Cardiac atrium fibroblast (primary cell): ENCODE data around the gene PTCH2. TPM values are rescaled to one million over a fixed set of nuclear protein-coding genes. Genes with fewer than 3 reads are reported as not detected.

Experiments
- total RNA-seq: library from RNA; depleted of rRNA; stranded (reverse); fragments of >200 nt; gene quantifications from 2 replicates; pipeline ENCODE4 v1.2.3, GENCODE V29; 2015

PTCH2 gene
- 0.18 TPM in 1 of 2 replicates, not detected in the other for total RNA-seq

DNA sequence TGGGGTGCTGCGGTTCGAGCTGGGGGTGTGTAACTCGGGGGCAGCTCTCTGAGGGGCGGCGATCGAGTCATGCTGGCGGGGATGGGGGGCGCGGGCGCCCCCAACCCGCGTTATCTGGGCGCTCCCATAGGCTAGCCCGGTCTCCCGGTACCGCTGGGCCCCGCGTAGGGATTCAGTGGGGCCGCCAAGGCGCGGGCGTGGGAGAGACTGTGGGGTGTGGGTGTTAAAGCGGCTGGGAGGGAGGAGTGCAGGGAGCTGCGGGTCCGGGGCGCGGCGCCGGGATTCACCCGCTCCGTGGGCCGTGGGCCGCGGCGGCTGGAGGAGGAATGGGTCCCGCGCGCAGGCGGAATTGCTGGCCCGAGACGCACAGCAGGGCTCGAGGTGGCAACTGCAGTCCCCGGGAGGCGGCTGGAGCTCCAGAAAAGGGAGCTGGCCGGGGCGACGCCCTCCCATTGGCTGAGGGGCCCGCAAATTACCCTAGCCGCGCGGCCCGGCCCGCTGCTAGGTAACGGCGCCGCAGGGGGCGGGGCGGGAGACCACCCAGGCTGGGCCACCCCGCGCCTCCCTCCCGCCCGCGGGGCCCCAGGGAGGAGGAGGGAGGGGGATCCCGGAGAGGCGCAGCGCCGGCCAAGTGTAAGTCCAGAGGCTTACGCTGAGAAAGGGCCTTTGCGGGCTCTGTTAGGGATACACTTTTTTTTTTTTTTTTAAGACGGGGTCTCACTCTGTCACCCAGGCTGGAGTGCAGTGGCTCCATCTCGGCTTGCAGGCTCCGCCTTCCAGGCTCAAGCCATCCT lies at the start of gene PTCH2:
Gene PTCH2 (minus strand): TSS at position 392 of the 794 bp plus-strand sequence. CDS start 321 bp downstream, at position 71.

DNA sequence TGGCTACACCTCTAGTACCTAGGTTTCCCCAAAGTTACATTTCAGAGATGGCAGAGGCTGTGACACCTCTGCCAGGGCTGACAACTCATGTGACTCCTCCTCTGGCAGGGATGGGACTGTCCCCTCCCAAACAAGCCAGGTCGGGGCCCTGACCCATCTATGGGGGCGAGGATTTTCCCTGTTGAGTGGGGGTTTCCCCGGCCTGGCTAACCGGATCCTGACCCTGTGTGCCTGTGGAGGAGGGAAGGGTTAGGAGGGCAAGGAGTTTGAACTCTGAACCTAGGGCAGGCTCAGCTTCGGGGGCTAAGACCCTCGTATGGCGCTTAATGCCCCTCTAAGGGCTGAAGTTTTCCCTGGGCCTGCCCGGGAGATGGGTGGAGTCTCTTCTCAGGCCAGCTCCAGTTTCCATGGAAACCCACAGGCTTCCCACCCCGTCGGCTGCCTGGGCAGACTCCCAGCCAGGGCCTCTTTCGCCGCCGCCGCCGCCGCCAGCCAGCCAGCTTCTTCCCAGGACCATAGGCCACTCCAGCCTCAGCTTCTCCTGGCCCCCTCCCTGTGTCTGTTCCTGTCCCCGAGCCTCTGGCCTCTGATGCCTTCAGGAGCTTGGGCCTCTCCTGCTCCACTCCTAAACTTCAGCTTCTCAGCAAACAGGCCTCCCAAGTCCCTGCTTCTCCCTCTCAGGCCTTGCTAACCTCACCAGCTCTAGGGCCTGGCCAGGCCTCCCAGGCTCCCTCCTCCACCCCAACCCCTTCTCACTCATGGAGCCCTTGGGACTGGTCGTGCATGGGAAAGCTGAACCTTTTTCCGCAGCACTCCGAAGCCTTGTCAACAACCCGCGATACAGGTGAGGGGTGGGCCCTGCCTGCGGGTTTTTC lies 34.8 kb downstream of the PTCH2 start, which contains the start of gene BTBD19:
Gene BTBD19 (plus strand): TSS at position 461 of the 875 bp plus-strand sequence. CDS start 298 bp downstream, at position 759.

GRCh38 chr1:44806704-44807363 lies 36.2 kb downstream of the PTCH2 start, which contains the start of gene DYNLT4:
TSS of gene DYNLT4 (minus strand) at chr1:44807351. CDS start at chr1:44806668, 683 bp downstream.

GRCh38 chr1:44799770-44800584 lies 43.1 kb downstream of the PTCH2 start, which contains the start of gene PLK3:
TSS of gene PLK3 (plus strand) at chr1:44800377. CDS start at chr1:44800464, 87 bp downstream.

GRCh38 chr1:44788120-44788860 lies 54.8 kb downstream of the PTCH2 start, which contains the start of gene BEST4:
TSS of gene BEST4 (minus strand) at chr1:44788170. CDS start at chr1:44787705, 465 bp downstream.

DNA sequence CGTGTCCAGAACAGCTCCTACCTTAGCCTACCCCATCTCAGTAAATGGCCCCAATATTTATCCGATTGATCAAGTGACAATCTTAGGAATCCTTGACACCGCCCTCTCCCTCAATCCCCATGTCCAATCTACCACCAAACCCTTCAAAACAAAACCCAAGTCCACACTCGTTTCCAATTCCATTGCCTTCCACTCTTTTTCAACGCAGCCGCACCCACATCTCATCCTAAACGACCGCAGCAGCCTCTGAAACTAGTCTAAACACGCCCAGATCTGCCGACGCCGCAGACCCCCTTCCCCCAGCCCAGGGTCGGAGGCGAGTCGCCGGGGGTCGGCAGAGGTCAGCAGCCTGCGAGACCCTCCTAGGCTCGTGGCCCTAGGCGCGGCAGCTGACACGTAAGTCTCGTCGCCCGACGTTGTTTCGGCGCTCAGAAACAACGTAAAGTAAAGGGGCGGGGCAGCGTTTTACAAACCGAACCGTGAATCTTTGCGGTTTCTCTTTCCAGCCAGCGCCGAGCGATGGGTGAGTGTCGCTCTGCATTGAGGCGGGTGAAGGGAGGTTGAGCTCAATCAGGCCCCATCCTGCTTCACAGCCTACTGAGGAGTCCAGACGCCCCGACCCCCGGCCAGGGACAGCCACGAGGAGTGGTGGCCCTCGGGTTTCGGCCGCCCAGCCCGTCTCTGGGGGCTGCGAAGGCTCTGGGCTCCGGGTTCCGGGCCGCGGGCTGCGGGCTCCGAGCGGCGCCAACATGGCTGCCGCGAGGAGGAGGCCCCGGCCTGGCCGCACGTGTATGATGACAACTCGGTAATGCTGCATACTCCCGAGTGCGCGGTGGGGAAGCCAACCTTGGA lies 67.7 kb downstream of the PTCH2 start, which contains the start of gene RPS8:
Gene RPS8 (plus strand): TSS at position 463 of the 852 bp plus-strand sequence. CDS start 57 bp downstream, at position 520.

Other genes starting within 250 kb of the PTCH2 start
- gene TMEM53, start 168.8 kb downstream of the PTCH2 start, total RNA-seq: 3.9 and 8.1 TPM in 2 replicates
- gene ARMH1, start 168.5 kb downstream of the PTCH2 start, total RNA-seq: not detected in 2 replicates
- not detected in 2 replicates for gene RNU5D-1, start 112.1 kb downstream of the PTCH2 start, total RNA-seq
- gene KIF2C, start 103.4 kb downstream of the PTCH2 start, total RNA-seq: 6.1 and 10.4 TPM in 2 replicates
- gene RPS8, start 67.7 kb downstream of the PTCH2 start, total RNA-seq: 2,598 and 3,490 TPM in 2 replicates
- not detected in 2 replicates for gene BEST4, start 55.1 kb downstream of the PTCH2 start, total RNA-seq
- 17.9 and 18.1 TPM in 2 replicates for gene PLK3, start 42.9 kb downstream of the PTCH2 start, total RNA-seq
- 0.16 TPM in 1 of 2 replicates, not detected in the other for gene DYNLT4, start 35.9 kb downstream of the PTCH2 start, total RNA-seq
- gene BTBD19, start 34.7 kb downstream of the PTCH2 start, total RNA-seq: 2.7 and 6.2 TPM in 2 replicates
- gene EIF2B3, start 143.3 kb upstream of the PTCH2 start, total RNA-seq: 20.9 and 32.4 TPM in 2 replicates
- gene HECTD3, start 168.1 kb upstream of the PTCH2 start, total RNA-seq: 23.0 and 26.5 TPM in 2 replicates
- gene UROD, start 169.0 kb upstream of the PTCH2 start, total RNA-seq: 119 TPM in 2 replicates